Measurements from ENCODE around the gene LYL1. TPM values are rescaled to one million over a fixed set of nuclear protein-coding genes. Genes with fewer than 3 reads are reported as not detected.
A peak's percentile ranks its signal among the peaks of the same experiment; 100 is the strongest.

LYL1 gene
- total and polyA plus RNA-seq, 2 donors (not counting 1 experiment from before 2014, with no cell fraction given), result 112 to 125 TPM

DNA sequence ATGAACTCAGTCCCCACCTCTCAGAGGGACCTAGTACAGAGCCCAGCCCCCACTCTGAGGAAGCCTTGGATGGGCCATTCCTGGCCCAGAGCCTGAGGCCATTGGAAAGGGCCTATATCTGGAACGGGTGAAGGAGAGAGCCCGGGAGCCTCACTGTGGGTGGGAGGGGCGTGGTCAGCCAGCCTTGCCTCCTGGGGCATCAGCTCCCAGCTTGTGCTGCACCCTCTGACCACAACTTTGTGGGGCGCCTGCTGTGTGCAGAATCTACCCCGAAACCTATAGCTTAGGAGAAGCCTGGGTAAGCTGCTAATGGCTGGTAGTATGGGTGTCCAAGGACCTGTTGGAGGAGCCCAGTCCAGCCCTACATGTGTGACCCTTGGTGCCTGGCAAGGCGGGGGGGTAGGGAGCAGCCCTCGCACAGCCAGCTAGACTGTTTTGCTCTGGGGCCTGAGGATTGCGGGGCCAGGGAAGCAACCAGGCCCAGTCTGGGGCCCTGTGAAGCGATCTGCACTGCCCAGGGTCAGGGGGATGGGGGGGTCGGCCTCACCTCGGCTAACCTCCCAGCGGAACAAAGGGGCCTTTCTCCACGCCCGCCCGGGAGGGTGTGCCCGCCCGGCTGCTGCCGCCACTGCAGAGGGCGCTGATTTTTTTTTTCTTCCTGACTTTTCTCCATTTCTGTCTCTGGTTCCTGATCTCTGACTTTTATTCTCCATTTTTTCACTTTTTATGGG, 42.3 kb downstream of the LYL1 start:
- Histone ChIP-seq H3K27ac (ENCODE audit: low read length in 2 of 2) (no peak overlapping the region), H3K4me3 (ENCODE audit: control extremely low read depth in 1 of 5, extremely low read depth in 1 of 5, insufficient read depth in 1 of 5, low read depth in 2 of 5, low read length in 4 of 5) (peak overlapping the region in 3 of 5 experiments; percentile 57 to 60 (median 59)), H3K4me2 (replicated peaks; ENCODE audit: low read depth, low read length, poor library complexity, severe bottlenecking) (peak overlapping the region; percentile 94), H3K27me3 (replicated peaks in 1 of 4; ENCODE audit: control extremely low read depth in 1 of 4, control insufficient read depth in 3 of 4, insufficient read depth in 4 of 4, low read length in 3 of 4) (peaks cover 0 to 26% (median 12%) of the 10 kb centered on the region in 4 experiments), H3K4me1 (ENCODE audit: control insufficient read depth in 2 of 2, insufficient read depth in 2 of 2, low read length in 2 of 2) (peaks cover 7 to 17% of the 10 kb centered on the region in 2 donors), H4K20me1 (ENCODE audit: control insufficient read depth, insufficient read depth, low read length, poor library complexity, severe bottlenecking) (no peaks in the 10 kb centered on the region), H2AFZ (ENCODE audit: insufficient read depth, low read depth, low read length, poor library complexity, severe bottlenecking) (no peak overlapping the region), H3K9ac (ENCODE audit: low read length) (no peak overlapping the region), H3K79me2 (ENCODE audit: control insufficient read depth, insufficient read depth, low read length) (no peaks in the 10 kb centered on the region), H3K36me3 (replicated peaks in 1 of 2; ENCODE audit: control extremely low read depth in 1 of 2, control insufficient read depth in 1 of 2, extremely low read depth in 1 of 2, insufficient read depth in 2 of 2, low read length in 1 of 2) (no peaks in the 10 kb centered on the region), H3K9me3 (ENCODE audit: control extremely low read depth in 1 of 3, control insufficient read depth in 2 of 3, insufficient read depth in 1 of 3, low read length in 2 of 3) (no peaks in the 10 kb centered on the region)
- H3K27me3 Mint-ChIP-seq, result peaks cover 21% of the 10 kb centered on the region
- peak overlapping the region; percentile 88 for H3K4me3 Mint-ChIP-seq
- TF ChIP-seq, protein P1, sequence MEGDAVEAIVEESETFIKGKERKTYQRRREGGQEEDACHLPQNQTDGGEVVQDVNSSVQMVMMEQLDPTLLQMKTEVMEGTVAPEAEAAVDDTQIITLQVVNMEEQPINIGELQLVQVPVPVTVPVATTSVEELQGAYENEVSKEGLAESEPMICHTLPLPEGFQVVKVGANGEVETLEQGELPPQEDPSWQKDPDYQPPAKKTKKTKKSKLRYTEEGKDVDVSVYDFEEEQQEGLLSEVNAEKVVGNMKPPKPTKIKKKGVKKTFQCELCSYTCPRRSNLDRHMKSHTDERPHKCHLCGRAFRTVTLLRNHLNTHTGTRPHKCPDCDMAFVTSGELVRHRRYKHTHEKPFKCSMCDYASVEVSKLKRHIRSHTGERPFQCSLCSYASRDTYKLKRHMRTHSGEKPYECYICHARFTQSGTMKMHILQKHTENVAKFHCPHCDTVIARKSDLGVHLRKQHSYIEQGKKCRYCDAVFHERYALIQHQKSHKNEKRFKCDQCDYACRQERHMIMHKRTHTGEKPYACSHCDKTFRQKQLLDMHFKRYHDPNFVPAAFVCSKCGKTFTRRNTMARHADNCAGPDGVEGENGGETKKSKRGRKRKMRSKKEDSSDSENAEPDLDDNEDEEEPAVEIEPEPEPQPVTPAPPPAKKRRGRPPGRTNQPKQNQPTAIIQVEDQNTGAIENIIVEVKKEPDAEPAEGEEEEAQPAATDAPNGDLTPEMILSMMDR (IDR thresholded peaks at IDR 0.05), result no peak
- TF ChIP-seq EZH2 (IDR thresholded peaks at IDR 0.05; ENCODE audit: borderline replicate concordance, insufficient read depth, low read depth, low read length, poor library complexity, severe bottlenecking), result no peak
- H3K4me1 Mint-ChIP-seq, result peaks cover 6% of the 10 kb centered on the region
- intact Hi-C loops (cut with micrococcal nuclease), result no loop called here
- DNase-seq (no peak), ATAC-seq (ENCODE audit: low read depth) (no peak)
- POLR2A ChIA-PET, result interaction anchor here (0.8 to 1.2 kb wide), 2 partner anchors 34 to 35 kb away, joined by 3 to 5 read pairs; no protein-coding TSS in a partner anchor
- H3K9me3 Mint-ChIP-seq (ENCODE audit: insufficient read depth), result no peaks in the 10 kb centered on the region
- CTCF ChIA-PET, result interaction anchor here (0.9 to 10.4 kb wide), 19 partner anchors 9 to 529 kb away, joined by 3 to 161 read pairs (median 10); partner anchors contain the start of genes DAND5 and NACC1
- H3K27ac Mint-ChIP-seq, result no peak overlapping the region
- WGBS (ENCODE audit: insufficient coverage), result 75% methylated on average over 9 of the region's 19 CpGs
